KOPT-K1 (cell line): ENCODE data around the gene F3.
"Not testable (repeated sequence)": the region's sequence is repeated elsewhere in the genome, so short reads cannot be mapped to it uniquely, and the experiment has no call there.

Source experiments
- H3K27ac ChIP-seq: fragments of 200-600 bp; sonication (generic); 2 replicates; pipeline ENCODE4 v1.5.1; 2016; ENCODE audit warnings: antibody characterized with exemption, mild to moderate bottlenecking, low read depth, low read length; ENCODE audit not compliant: poor library complexity, severe bottlenecking
- H3K36me3 ChIP-seq: fragments of 200-600 bp; sonication (generic); 2 replicates; pipeline ENCODE4 v1.5.1; 2017; ENCODE audit warnings: antibody characterized with exemption, mild to moderate bottlenecking, low read length, moderate library complexity; ENCODE audit not compliant: insufficient read depth
- H3K9me3 ChIP-seq: fragments of 200-600 bp; sonication (generic); 2 replicates; pipeline ENCODE4 v1.5.1; 2017; ENCODE audit warnings: antibody characterized with exemption, low read length, mild to moderate bottlenecking; ENCODE audit not compliant: insufficient read depth, poor library complexity, severe bottlenecking

Gene F3

DNA sequence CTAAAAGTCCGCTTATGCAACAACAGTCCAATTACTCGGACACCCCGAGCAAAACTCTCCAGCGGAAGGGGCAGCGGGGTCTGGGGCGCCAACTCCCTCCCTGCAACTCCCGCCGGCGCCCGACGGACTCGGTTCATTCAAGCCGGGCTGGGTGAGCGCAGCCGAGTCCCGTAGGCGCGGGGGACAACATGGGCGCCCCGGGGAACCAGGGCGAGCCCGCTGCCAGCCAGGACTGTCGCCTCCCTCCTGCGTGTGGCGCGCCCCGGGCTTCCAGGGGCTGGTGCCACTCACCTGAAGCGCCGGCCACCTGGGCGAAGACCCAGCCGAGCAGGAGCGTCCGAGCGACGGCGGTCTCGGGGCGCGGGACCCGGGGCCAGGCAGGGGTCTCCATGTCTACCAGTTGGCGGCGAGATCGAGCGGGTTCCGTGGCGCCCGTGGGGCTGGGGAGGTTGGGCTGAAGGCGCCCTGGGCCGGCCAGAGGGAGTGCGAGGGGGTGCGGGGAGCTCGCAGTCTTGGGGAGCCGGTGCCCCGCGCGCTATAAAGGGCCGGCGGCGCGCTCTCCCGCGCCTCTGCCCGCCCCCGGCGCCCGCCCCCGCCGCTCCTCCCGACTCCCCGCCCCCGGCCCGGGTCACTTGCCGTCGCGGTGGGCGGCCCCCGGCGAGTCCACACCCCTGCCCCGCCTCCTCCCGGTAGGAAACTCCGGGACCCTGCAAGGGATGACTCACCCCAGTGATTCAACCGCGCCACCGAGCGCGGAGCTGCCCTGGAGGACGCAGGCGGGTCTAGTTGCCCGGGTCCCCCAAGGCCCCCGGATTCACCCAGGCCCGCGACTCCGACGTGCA is at the start of gene F3:
TSS of gene F3 (minus strand) at position 514 of the 842 bp plus-strand sequence. CDS start at position 391, 123 bp downstream.
- H3K9me3 ChIP-seq, result no peaks in the 10 kb centered on the region
- no peaks in the 10 kb centered on the region for H3K36me3 ChIP-seq
- no peak within 1 kb of the TSS for H3K27ac ChIP-seq

DNA sequence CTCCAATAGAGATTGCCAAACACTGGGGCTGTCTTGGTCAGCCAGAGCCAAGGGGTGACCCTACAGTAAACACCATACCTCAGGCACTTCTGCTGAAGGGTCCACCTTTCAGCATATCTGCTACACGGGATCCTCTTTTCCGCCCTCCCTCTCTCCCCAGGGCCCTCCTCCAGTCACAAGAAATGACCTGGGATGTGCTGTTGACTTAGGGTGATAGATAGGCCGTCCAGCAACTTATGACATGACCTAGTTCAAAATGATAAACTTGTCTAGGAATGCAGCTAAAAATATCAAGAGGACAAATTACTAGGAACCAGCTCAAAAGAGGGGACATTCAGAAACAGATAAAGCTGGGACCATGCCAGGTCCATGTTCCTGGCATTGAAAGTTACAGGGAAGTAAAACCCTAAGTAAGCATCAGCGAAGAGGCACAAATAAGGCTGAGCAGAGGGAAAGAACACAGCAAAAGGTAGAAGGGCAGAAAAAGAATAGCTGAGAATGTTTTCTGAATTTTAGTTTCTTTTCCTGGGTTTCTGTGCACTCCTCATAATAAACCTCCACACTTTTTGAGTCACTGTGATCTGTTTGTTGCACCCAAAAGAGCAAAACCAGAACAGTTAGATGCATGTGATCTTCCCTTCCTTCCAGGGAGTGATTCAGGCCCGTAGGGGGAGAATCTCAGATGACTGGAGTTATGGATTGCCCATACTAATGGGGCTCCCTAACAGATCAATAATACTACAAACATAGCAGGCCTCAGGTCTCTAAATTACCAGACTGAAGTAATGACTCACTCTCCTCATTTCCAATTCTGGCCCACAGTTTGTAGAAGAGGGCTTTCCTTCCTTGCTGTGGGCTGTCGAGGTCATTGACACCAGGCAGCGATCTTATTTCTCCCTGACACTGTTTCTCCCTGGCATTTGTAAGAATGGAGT is 48.9 kb upstream of the F3 start:
- Histone ChIP-seq H3K36me3 (no peaks in the 10 kb centered on the region), H3K27ac (no peak overlapping the region), H3K9me3 (no peaks in the 10 kb centered on the region)

DNA sequence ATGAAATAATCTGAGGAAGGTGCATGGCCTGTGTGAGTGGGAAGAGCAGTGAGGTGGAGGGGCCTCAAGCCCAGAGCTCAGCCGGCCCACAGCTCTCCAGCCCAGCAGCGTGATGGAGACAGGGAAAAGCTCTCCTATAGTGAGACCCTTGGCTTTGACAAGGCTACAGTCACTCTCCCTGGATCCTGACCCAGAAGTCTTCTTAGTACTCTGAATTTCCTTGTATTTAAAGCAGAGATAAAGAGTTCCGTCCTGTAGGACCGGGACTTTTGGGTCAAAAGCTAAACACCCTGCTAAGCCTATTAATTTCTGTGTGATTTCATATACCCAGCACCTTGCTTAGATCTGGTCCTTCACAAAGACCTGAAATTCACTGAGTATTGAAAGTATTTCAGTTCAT is 48.2 kb upstream of the F3 start:
- Histone ChIP-seq H3K36me3 (no peaks in the 10 kb centered on the region), H3K9me3 (no peaks in the 10 kb centered on the region), H3K27ac (no peak overlapping the region)

DNA sequence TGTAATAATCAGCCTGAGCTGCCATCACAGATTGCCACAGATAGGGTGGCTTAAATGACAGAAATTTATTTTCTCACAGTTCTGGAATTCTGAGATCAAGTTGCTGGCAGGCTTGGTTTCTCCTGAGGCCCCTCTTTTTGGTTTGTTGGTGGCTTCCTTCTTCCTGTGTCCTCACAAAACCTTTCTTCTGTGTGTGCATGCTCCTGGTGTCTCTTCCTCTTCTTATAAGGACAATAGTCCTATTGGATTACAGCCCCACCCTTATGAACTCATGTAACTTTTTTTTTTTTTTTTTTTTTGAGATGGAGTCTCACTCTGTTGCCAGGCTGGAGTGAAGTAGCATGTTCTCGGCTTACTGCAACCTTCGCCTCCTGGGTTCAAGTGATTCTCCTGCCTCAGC is 41.0 kb upstream of the F3 start:
- Histone ChIP-seq H3K36me3 (no peaks in the 10 kb centered on the region), H3K27ac (no peak overlapping the region), H3K9me3 (peaks cover 6% of the 10 kb centered on the region)

DNA sequence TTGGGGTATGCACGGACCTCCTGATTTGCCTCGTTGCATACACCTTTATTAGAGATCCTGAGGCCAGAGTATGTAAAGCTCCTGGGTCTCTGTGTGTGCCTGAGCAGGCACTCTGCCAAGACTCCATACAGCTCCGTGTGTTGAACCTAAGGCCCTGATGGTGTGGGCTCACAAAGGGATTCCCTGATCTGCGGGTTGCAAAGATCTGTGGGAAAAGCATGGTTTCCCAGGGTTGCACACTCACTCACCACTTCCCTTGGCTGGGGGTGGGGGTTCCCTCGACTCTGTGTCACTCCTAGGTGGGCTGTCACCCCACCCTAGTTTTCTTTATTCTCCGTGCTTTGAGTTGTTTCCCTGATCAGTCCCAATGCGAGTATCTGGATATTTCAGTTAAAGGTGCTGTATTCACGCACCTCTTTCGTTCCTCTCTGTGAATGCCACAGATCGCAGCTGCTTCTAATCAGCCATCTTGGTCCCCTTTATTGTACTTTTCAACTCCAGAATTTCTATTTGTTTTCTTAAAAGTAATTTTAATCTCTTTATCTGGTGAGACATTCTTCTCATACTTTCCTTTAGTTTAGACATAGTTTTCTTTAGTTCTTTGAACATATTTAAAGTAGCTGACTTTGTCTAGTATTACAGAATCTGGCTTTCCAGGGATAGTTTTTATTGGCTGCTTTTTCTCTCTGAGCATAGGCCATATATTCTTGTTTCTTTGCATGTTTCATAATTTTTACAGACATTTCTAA is 39.0 kb upstream of the F3 start:
- H3K27ac ChIP-seq, result no peak overlapping the region
- peaks cover 10% of the 10 kb centered on the region for H3K9me3 ChIP-seq

DNA sequence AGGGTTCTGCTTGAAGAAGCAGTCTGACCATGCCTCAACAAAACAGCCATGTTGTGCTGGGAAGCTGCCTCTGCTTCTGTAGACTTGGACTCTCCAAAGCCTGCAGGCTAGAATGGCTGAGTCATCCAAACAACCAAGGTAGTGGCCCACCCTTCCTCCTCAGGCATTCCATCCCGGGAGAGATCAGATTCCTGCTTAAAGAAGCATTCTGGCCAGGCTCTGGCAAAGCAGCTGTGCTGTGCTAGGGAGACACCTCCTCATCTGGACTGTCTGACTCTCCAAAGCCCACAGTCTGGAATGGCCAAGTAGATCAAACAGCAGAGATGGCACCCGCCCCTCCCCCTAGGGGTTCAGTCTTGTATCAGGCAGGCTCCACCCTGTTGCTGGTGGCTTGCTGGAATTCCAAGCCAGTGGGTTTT is 38.3 kb upstream of the F3 start:
- peaks cover 10% of the 10 kb centered on the region for H3K9me3 ChIP-seq
- no peak overlapping the region for H3K27ac ChIP-seq
- no peaks in the 10 kb centered on the region for H3K36me3 ChIP-seq

More for the DNA sequence above, 39.0 kb upstream of the F3 start:
- H3K36me3 ChIP-seq, result no peaks in the 10 kb centered on the region

DNA sequence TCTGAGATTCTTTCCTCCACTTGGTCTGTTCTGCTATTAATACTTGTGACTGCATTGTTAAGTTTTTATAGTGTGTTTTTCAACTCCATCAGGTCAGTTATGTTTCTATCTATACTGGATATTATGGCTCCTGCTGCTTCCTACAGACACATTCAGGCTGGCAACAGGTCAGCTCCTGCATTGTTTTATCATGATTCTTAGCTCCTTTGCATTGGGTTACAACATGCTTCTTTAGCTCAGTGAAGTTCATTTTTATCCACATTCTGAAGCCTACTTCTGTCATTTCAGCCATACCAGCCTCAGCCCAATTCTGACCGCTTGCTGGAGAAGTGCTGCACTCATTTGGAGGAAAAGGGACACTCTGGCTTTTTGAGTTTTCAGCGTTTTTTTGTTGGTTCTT is 37.3 kb upstream of the F3 start:
- Histone ChIP-seq H3K36me3 (no peaks in the 10 kb centered on the region), H3K27ac (no peak overlapping the region), H3K9me3 (peaks cover 10% of the 10 kb centered on the region)

DNA sequence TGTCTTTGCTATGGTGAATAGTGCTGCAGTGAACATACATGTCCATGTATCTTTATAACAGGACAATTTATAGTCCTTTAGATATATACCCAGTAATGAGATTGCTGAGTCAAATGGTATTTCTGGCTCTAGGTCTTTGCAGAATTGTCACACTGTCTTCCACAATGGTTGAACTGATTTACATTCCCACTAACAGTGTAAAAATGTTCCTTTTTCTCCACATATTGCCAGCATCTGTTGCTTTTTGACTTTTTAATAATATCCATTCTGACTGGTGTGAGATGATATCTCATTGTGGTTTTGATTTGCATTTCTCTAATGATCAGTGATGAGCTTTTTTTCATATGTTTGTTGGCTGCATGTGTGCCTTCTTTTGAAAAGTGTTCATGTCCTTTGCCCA is 32.4 kb upstream of the F3 start:
- H3K27ac ChIP-seq, result not testable (repeated sequence)

DNA sequence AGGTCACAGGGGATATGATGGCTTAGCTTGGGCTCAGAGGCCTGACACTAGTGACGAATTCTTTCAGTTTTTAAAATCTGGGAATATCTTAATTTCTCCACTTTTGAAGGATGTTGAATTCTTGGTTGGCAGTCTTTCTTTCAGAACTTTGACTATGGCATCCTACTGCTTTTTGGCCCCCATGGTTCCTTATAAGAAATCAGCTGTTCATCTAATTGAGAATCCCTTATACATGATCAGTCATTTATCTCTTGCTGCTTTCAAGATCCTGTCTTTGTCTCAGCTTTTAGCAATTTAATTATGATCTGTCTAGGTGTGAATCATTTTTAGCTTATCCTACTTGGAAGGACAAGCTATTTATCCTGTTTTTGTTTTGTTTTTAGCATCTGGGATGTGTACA is 31.2 kb upstream of the F3 start:
- peaks cover 6% of the 10 kb centered on the region for H3K9me3 ChIP-seq
- no peaks in the 10 kb centered on the region for H3K36me3 ChIP-seq
- H3K27ac ChIP-seq, result no peak overlapping the region

More for the DNA sequence above, 32.4 kb upstream of the F3 start:
- not testable (repeated sequence) for H3K36me3 ChIP-seq, H3K9me3 ChIP-seq

DNA sequence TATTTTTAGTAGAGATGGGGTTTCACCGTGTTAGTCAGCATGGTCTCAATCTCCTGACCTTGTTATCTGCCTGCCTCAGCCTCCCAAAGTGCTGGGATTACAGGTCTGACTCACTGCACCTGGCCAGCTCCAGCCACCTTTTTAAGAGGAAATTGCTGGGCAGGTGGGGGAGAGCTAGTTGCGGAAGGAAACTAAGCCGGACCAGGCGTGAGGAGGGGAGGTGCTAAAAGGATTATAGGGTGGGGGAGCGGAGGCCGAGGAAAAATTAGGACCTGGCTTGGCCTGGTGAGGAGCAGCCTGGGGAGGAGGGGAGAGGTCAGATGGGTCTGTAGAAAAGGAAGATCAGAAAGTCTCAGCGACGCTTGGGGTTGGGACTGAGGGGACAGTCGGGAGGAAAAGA is 29.4 kb upstream of the F3 start:
- not testable (repeated sequence) for H3K36me3 ChIP-seq, H3K9me3 ChIP-seq, H3K27ac ChIP-seq

DNA sequence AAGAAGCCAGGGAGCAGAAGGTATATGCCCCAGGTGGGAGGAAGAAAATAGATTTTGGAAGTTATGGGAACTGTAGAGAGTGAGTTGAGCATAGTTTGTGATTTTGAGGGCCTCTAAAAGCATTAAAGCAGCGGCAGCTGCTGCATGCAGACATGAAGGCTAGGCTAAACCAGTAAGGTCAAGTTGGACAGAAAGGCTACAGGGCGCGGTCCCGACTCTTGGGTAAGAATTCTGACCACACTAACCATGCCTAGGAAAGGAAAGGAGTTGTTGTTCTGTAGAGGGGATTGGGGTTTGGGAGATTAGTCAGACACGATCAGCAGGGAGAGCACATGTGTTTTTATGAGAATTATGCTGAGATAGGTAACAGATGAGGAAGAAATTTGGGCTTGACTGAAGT is 27.2 kb upstream of the F3 start:
- not testable (repeated sequence) for H3K27ac ChIP-seq, H3K9me3 ChIP-seq, H3K36me3 ChIP-seq

DNA sequence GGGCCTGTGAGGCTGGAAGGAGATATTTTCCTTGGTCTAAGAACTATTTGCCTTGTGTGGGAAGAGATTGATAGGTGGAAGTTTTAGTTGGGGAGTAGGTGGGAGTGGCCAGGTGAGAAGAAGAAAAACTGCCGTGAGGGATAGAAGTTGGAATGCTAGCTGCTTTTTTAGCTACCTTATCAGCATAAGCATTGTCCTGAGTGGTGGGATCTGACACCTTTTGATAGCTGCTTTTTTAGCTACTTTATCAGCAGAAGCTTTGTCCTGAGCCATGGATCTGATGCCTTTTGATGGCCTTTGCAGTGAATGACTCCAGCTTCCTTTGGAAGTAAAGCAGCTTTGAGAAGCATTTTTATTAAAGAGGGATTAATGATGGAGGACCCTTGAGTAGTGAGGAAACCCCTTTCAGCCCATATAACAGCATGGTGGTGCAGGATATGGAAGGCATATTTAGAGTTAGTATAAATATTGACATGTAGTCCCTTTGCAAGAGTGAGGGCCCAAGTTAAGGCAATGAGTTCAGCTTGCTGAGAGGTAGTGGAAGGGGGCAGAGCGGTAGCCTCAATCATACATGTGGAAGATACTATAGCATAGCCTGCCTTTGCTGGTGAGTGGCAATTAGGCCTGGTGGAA is 26.5 kb upstream of the F3 start:
- not testable (repeated sequence) for H3K9me3 ChIP-seq, H3K27ac ChIP-seq

DNA sequence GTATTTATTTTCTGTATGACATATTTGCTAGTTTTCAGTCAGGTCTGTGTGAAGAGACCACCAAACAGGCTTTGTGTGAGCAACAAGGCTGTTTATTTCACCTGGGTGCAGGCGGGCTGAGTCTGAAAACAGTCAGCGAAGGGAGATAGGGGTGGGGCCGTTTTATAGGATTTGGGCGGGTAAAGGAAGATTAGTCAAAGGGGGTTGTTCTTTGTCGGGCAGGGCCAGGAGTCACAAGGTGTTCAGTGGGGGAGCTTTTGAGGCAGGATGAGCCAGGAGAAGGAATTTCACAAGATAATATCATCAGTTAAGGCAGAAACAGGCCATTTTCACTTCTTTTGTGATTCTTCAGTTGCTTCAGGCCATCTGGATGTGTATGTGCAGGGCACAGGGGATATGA is 24.9 kb upstream of the F3 start:
- not testable (repeated sequence) for H3K9me3 ChIP-seq, H3K27ac ChIP-seq, H3K36me3 ChIP-seq

More for the DNA sequence above, 26.5 kb upstream of the F3 start:
- not testable (repeated sequence) for H3K36me3 ChIP-seq

DNA sequence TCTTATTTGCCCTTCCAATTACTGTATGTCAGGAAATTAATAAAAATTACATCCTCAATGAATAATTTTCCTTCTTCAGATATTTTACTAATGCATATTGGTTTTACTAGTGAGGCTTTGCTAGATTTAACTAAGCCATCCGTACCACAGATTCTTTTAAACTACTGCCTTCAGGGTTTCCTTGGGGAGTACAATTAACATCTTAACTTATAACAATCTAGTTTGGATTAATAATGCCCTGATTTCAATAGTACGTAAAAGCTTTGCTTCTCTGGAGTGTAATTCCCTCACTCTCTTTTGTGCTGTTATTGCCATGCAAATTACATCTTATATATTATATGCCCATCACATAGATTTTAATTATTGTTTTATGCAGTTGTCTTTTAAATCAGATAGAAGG is 24.3 kb upstream of the F3 start:
- no peaks in the 10 kb centered on the region for H3K36me3 ChIP-seq
- no peak overlapping the region for H3K27ac ChIP-seq
- H3K9me3 ChIP-seq, result no peaks in the 10 kb centered on the region
